NCI-H1930 (cell line): ENCODE measurements around the gene P3H4.

Experiments used
- DNase-seq, 2 experiments: peaks; one replicate each; lab custom pipeline; 2025; lab: John Stamatoyannopoulos, UW

Gene P3H4

GRCh38 chr17:41769985-41770384 is 41.8 kb downstream of the P3H4 start:
- DNase-seq, result no peak

- DNase-seq, result no peak
These were observed 42.3 kb downstream of the P3H4 start for GRCh38 chr17:41769346-41769862.

- no peak for DNase-seq
These were observed 43.0 kb downstream of the P3H4 start for GRCh38 chr17:41768682-41769288.

- no peak for DNase-seq
These were observed 44.3 kb downstream of the P3H4 start for GRCh38 chr17:41767324-41768042.

- no peak for DNase-seq
These were observed 45.6 kb downstream of the P3H4 start for GRCh38 chr17:41766135-41766534.

- no peak for DNase-seq
These were observed 48.4 kb downstream of the P3H4 start for GRCh38 chr17:41763327-41763726.

GRCh38 chr17:41762841-41763240 is 48.9 kb downstream of the P3H4 start:
- DNase-seq, result no peak

- no peak for DNase-seq
These were observed 49.4 kb downstream of the P3H4 start for GRCh38 chr17:41762391-41762790.

GRCh38 chr17:41760878-41761277 is 50.9 kb downstream of the P3H4 start:
- DNase-seq, result no peak

GRCh38 chr17:41758601-41759000 is 53.1 kb downstream of the P3H4 start:
- DNase-seq, result no peak

- DNase-seq, result no peak
These were observed 57.7 kb downstream of the P3H4 start for GRCh38 chr17:41754066-41754465.
